Pancreas (tissue), 10 donors: ENCODE results near the gene GLI3. TPM values are rescaled to one million over a fixed set of nuclear protein-coding genes. Genes with fewer than 3 reads are reported as not detected.

Source experiments
- ATAC-seq, 4 donors: fragments of 200-7000 bp; cut with Tn5 transposase; one replicate each; pipeline versions ENCODE4 v1.8.0 to v1.9.1; 2020; ENCODE audit warnings: mild to moderate bottlenecking in 4 of 4, moderate library complexity in 4 of 4
- DNase-seq, 6 donors: peaks; one replicate each; pipeline ENCODE4 v3.0.0-alpha.2; 2020
- FAIRE-seq: peaks from 2 replicates; lab custom pipeline; 2012; peaks lifted over from hg19 to GRCh38; lab: Jason Lieb, UNC
- H3K27ac ChIP-seq, 4 donors: fragments of 200-600 bp; sonication (generic); 1 replicate in 3 of 4; 2 replicates in 1 of 4; pipeline versions ENCODE4 v1.5.0 to v1.8.0; 2020
- H3K27me3 ChIP-seq, 4 donors: fragments of 200-600 bp; one replicate each; pipeline ENCODE4 v1.8.0; 2021
- H3K36me3 ChIP-seq, 3 donors: fragments of 200-600 bp; sonication (generic) in 1 of 3; one replicate each; pipeline versions ENCODE4 v1.5.0 to v1.8.0; 2020 to 2021
- H3K4me1 ChIP-seq, 3 donors: fragments of 200-600 bp; one replicate each; pipeline ENCODE4 v1.8.0; 2021
- H3K4me3 ChIP-seq, 4 donors: fragments of 200-600 bp; sonication (generic) in 2 of 4; one replicate each; pipeline versions ENCODE4 v1.5.0 to v1.8.0; 2020 to 2021
- H3K9me3 ChIP-seq, 4 donors: fragments of 200-600 bp; one replicate each; pipeline ENCODE4 v1.8.0; 2021
- CTCF ChIP-seq, 4 donors: fragments of 200-600 bp; sonication (generic) in 3 of 4; IDR thresholded peaks; one replicate each; pipeline versions ENCODE4 v1.5.0 to v1.8.0; 2021; ENCODE audit warnings: antibody characterized with exemption in 4 of 4
- WGBS, 2 donors: extraction: QIAGEN DNeasy Blood & Tissue Kit; methylation state at CpG; one replicate each; pipeline ENCODE4 v1.1.7; 2013; 5-methylcytosine and 5-hydroxymethylcytosine counted together
- intact Hi-C, 3 donors: fragments of 100-400 bp; cut with DNase I; formaldehyde crosslinking; loops; one replicate each; pipeline versions ENCODE4 v1.11.1 to v1.14.2; 2022
- polyA plus RNA-seq, 2 donors: library from polyadenylated mRNA; stranded (reverse); fragments of 200-250 nt; gene quantifications; one replicate each; pipeline ENCODE4 v1.2.3, GENCODE V29; 2013
- total RNA-seq, 6 donors: library from RNA; stranded (reverse); fragmentation: NEBNext Ultra II Directional in 4 of 6; extraction: Animal tissue kit (Norgen Biotek cat#: 25700) in 4 of 6; gene quantifications; one replicate each; pipeline versions ENCODE4 v1.2.1 to v1.2.4, GENCODE V29; 2021 to 2023
- donor health status: healthy with polysubstance abuse.
- donor health status: DM: no; HTN: no; CAD: no; lungs with moderate emphysema.
- donor health status: DM: no; HTN: no; CAD: no.
- donor health status: control.
- donor health status: control.
- donor health status: Bipolar disorder and iron deficiency.
- donor health status: DM: yes; HTN: yes; CAD: no.
- donor health status: DM: no; HTN: no; CAD: no.
- donor health status: DM: no; HTN: no; CAD: no.
- donor health status: DM: yes; HTN: yes; CAD: no.

GLI3 gene
- total and polyA plus RNA-seq, 8 donors: 0.38 to 6.2 (median 1.4) TPM

GRCh38 chr7:42143711-42144600 lies 93.1 kb downstream of the GLI3 start:
- no peak overlapping the region for H3K27ac ChIP-seq
- intact Hi-C loops: no loop called here
- ATAC-seq (no peak), DNase-seq (no peak), FAIRE-seq (no peak)
- 70 to 78% methylated on average over 14 of the region's 14 CpGs for WGBS, 2 donors
- H3K4me1 ChIP-seq: no peaks in the 10 kb centered on the region
- H3K36me3 ChIP-seq: no peaks in the 10 kb centered on the region
- no peaks in the 10 kb centered on the region for H3K9me3 ChIP-seq
- H3K27me3 ChIP-seq: no peaks in the 10 kb centered on the region
- no peak for TF ChIP-seq CTCF (IDR thresholded peaks at IDR 0.05)
- H3K4me3 ChIP-seq: no peak overlapping the region

GRCh38 chr7:42142089-42142488 lies 94.9 kb downstream of the GLI3 start:
- Histone ChIP-seq H3K27ac (no peak overlapping the region), H3K36me3 (no peaks in the 10 kb centered on the region), H3K4me1 (no peaks in the 10 kb centered on the region), H3K9me3 (no peaks in the 10 kb centered on the region), H3K4me3 (no peak overlapping the region), H3K27me3 (no peaks in the 10 kb centered on the region)
- FAIRE-seq (no peak), DNase-seq (no peak), ATAC-seq (no peak)
- 78 to 81% methylated on average over 4 of the region's 4 CpGs for WGBS, 2 donors
- TF ChIP-seq CTCF (IDR thresholded peaks at IDR 0.05): no peak
- intact Hi-C loops: no loop called here

- 92 to 96% methylated on average over 4 of the region's 4 CpGs for WGBS, 2 donors
Measured at GRCh38 chr7:42139751-42140150, 97.3 kb downstream of the GLI3 start.

GRCh38 chr7:42138691-42139090 lies 98.3 kb downstream of the GLI3 start:
- FAIRE-seq (no peak), ATAC-seq (no peak), DNase-seq (no peak)
- TF ChIP-seq CTCF (IDR thresholded peaks at IDR 0.05): no peak
- H3K27me3 ChIP-seq: no peaks in the 10 kb centered on the region
- no peaks in the 10 kb centered on the region for H3K9me3 ChIP-seq
- 41 to 51% methylated on average over 6 of the region's 6 CpGs for WGBS, 2 donors
- H3K36me3 ChIP-seq: no peaks in the 10 kb centered on the region
- H3K4me1 ChIP-seq: no peaks in the 10 kb centered on the region
- H3K4me3 ChIP-seq: no peak overlapping the region
- intact Hi-C loops: no loop called here
- H3K27ac ChIP-seq: no peak overlapping the region

More at GRCh38 chr7:42139751-42140150, 97.3 kb downstream of the GLI3 start:
- intact Hi-C loops: no loop called here
- ATAC-seq (no peak), DNase-seq (no peak), FAIRE-seq (no peak)
- Histone ChIP-seq H3K36me3 (no peaks in the 10 kb centered on the region), H3K27me3 (no peaks in the 10 kb centered on the region), H3K27ac (no peak overlapping the region), H3K4me3 (no peak overlapping the region), H3K4me1 (no peaks in the 10 kb centered on the region), H3K9me3 (no peaks in the 10 kb centered on the region)
- no peak for TF ChIP-seq CTCF (IDR thresholded peaks at IDR 0.05)

- no peak for TF ChIP-seq CTCF (IDR thresholded peaks at IDR 0.05)
- H3K36me3 ChIP-seq: no peaks in the 10 kb centered on the region
- FAIRE-seq (no peak), ATAC-seq (no peak), DNase-seq (no peak)
- 39 to 52% methylated on average over 4 of the region's 4 CpGs for WGBS, 2 donors
- no peak overlapping the region for H3K27ac ChIP-seq
- intact Hi-C loops: no loop called here
- no peaks in the 10 kb centered on the region for H3K9me3 ChIP-seq
- no peak overlapping the region for H3K4me3 ChIP-seq
- no peaks in the 10 kb centered on the region for H3K4me1 ChIP-seq
- no peaks in the 10 kb centered on the region for H3K27me3 ChIP-seq
Measured at GRCh38 chr7:42137941-42138340, 99.1 kb downstream of the GLI3 start.
